Endothelial cell of umbilical vein (primary cell): ENCODE measurements around the gene ITPKB. TPM values are rescaled to one million over a fixed set of nuclear protein-coding genes. Genes with fewer than 3 reads are reported as not detected.

Experiments
- BruUV-seq: library from RNA; stranded (reverse); fragments of 400-500 nt; replicated peaks from 2 replicates; lab custom pipeline; 2021; lab: Mats Ljungman, UMichigan
- CTCF ChIA-PET: fragments of 300-600, 350-600 bp; sonication (Branson Sonifier 250); formaldehyde crosslinking; loops from one replicate; lab custom pipeline; 2021; ENCODE audit warnings: antibody characterized with exemption, inconsistent platforms; lab: Charles Lee
- POLR2A ChIA-PET: fragments of 300-600, 350-600 bp; sonication (Branson Sonifier 250); formaldehyde crosslinking; loops from one replicate; lab custom pipeline; 2021; ENCODE audit warnings: antibody characterized with exemption, inconsistent platforms; lab: Charles Lee
- DNase-seq: peaks from one replicate; pipeline ENCODE4 v3.0.0-alpha.2; 2011; ENCODE audit warnings: low read depth, low spot score
- FAIRE-seq: peaks from 2 replicates; lab custom pipeline; 2011; peaks lifted over from hg19 to GRCh38; lab: Jason Lieb, UNC
- H2AFZ ChIP-seq: 2 replicates; pipeline ENCODE4 v1.6.0; 2012; ENCODE audit warnings: low read depth, low read length, control low read depth, inconsistent platforms
- H3K27ac ChIP-seq: 2 replicates; pipeline ENCODE4 v1.5.1; 2011; ENCODE audit warnings: low read depth, mild to moderate bottlenecking, control low read depth, low read length, moderate library complexity; ENCODE audit not compliant: insufficient read depth
- H3K27me3 ChIP-seq, 2 experiments: 2 replicates each; pipeline versions ENCODE4 v1.6.0 to v1.6.1; 2011; ENCODE audit warnings: low read length in 2 of 2, mixed read lengths in 1 of 2; ENCODE audit not compliant: control insufficient read depth in 2 of 2, insufficient read depth in 2 of 2
- H3K36me3 ChIP-seq, 2 experiments: 2 replicates in 1 of 2; 3 replicates in 1 of 2; pipeline ENCODE4 v1.5.1; 2011; ENCODE audit warnings: low read length in 2 of 2, mild to moderate bottlenecking in 1 of 2, moderate library complexity in 1 of 2; ENCODE audit not compliant: control insufficient read depth in 2 of 2, insufficient read depth in 2 of 2; ENCODE audit errors: extremely low read depth in 1 of 2
- H3K4me1 ChIP-seq: 3 replicates; pipeline ENCODE4 v1.5.1; 2011; ENCODE audit warnings: mild to moderate bottlenecking, low read length; ENCODE audit not compliant: control insufficient read depth, insufficient read depth; ENCODE audit errors: extremely low read depth
- H3K4me2 ChIP-seq: 2 replicates; pipeline ENCODE4 v1.6.1; 2011; ENCODE audit warnings: low read length, control low read depth, mixed read lengths; ENCODE audit not compliant: insufficient read depth
- H3K4me3 ChIP-seq, 3 experiments: fragments of 200-600 bp in 1 of 3; sonication (generic), shearing (Covaris generic) in 1 of 3; replicated peaks in 1 of 3; 2 replicates each; pipeline ENCODE4 v1.5.1; 2011 to 2016; ENCODE audit warnings: control low read depth in 3 of 3, low read length in 3 of 3, mild to moderate bottlenecking in 2 of 3, inconsistent platforms in 1 of 3, low read depth in 1 of 3, moderate library complexity in 1 of 3; ENCODE audit not compliant: insufficient read depth in 1 of 3
- H3K79me2 ChIP-seq: 2 replicates; pipeline ENCODE4 v1.6.0; 2012; ENCODE audit warnings: low read length, inconsistent platforms; ENCODE audit not compliant: control insufficient read depth, insufficient read depth
- H3K9ac ChIP-seq: replicated peaks from 2 replicates; pipeline ENCODE3; 2011; ENCODE audit warnings: low read length, control low read depth; ENCODE audit not compliant: insufficient read depth; ENCODE audit errors: extremely low read depth
- H3K9me1 ChIP-seq: replicated peaks from 3 replicates; pipeline ENCODE4 v1.6.0; 2011; ENCODE audit warnings: mild to moderate bottlenecking, low read length; ENCODE audit not compliant: control insufficient read depth, insufficient read depth; ENCODE audit errors: extremely low read depth
- H3K9me3 ChIP-seq: replicated peaks from 2 replicates; pipeline ENCODE4 v1.5.1; 2012; ENCODE audit warnings: low read length, inconsistent platforms; ENCODE audit not compliant: control insufficient read depth, insufficient read depth
- H4K20me1 ChIP-seq: replicated peaks from 2 replicates; pipeline ENCODE3; 2011; ENCODE audit warnings: mild to moderate bottlenecking, low read length; ENCODE audit not compliant: control insufficient read depth, insufficient read depth; ENCODE audit errors: extremely low read depth
- EZH2 ChIP-seq: IDR thresholded peaks from 2 replicates; pipeline ENCODE4 v1.6.1; 2012; ENCODE audit warnings: borderline replicate concordance, low read depth, mild to moderate bottlenecking, moderate library complexity, low read length, inconsistent platforms; ENCODE audit not compliant: severe bottlenecking
- FOS ChIP-seq: IDR thresholded peaks from 2 replicates; pipeline ENCODE4 v1.6.1; 2011; ENCODE audit warnings: mild to moderate bottlenecking, low read length, moderate library complexity, borderline replicate concordance; ENCODE audit not compliant: insufficient read depth
- JUN ChIP-seq: IDR thresholded peaks from 2 replicates; pipeline ENCODE4 v1.6.1; 2011; ENCODE audit warnings: borderline replicate concordance, low read depth; ENCODE audit not compliant: insufficient read length, insufficient read depth
- MYC ChIP-seq: IDR thresholded peaks from one replicate; pipeline ENCODE4 v1.6.1; 2011; ENCODE audit warnings: mild to moderate bottlenecking, low read depth, low read length
- dilution Hi-C: fragments of 300-500 bp; cut with MboI; formaldehyde crosslinking; loops from one replicate; pipeline ENCODE4 v1.15.0; 2019; ENCODE audit warnings: low sequenced_read_pairs; ENCODE audit not compliant: extremely low pct_ligation_motif_present
- intact Hi-C: fragments of 100-400 bp; cut with micrococcal nuclease; formaldehyde crosslinking; loops from one replicate; pipeline ENCODE4 v1.10.0; 2022
- polyA plus RNA-seq, 4 experiments: library from polyadenylated mRNA; depleted of rRNA in 3 of 4; stranded (reverse) in 3 of 4; unstranded in 1 of 4; fragments of >200 nt; gene quantifications; 2 replicates each; pipeline versions ENCODE4 v1.2.1 to v1.2.3, GENCODE V29; 2011 to 2012; ENCODE audit warnings: missing spikeins in 1 of 4
- total RNA-seq: library from RNA; stranded (reverse); gene quantifications from 2 replicates; pipeline ENCODE4 v1.2.3, GENCODE V29; 2021
- TF ChIP-seq, protein P1 (sequence below), 2 donors: IDR thresholded peaks; 1 replicate in 1 of 2; 2 replicates in 1 of 2; pipeline ENCODE4 v1.5.1; 2011; ENCODE audit warnings: low read length in 2 of 2, mild to moderate bottlenecking in 2 of 2, moderate library complexity in 2 of 2, control low read depth in 1 of 2, inconsistent platforms in 1 of 2, low read depth in 1 of 2; ENCODE audit not compliant: insufficient read depth in 1 of 2; ENCODE audit errors: extremely low read depth in 1 of 2
- TF ChIP-seq, protein P2 (sequence below): IDR thresholded peaks from 2 replicates; pipeline ENCODE4 v1.6.1; 2011; ENCODE audit not compliant: insufficient read depth, insufficient read length

The ITPKB gene
- total and polyA plus RNA-seq, 2 donors (not counting 3 experiments of a cell fraction or from before 2014, with no cell fraction given) = 7.7 to 34.8 TPM

DNA sequence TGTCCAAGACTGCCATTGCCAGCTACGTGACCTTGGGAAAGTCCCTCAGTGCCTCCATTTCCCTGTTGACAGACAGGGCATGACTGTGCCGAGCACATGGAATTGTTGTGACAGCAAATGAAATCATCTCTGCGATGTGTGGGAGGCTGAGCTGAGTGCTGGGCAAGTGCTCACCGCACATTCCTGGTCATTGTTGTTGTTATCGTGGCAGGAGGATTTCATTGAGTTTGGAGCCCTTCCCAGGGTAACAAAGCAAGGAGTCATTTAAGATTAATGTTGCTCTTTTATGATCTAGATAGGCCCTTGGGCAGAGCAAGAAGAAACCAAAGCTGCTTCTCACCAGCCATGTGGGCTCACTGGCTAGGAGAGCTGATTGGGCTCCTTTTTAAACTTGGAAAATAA, 39.6 kb upstream of the ITPKB start:
- H3K9ac ChIP-seq = no peak overlapping the region
- POLR2A ChIA-PET = interaction anchor here (0.6 kb wide), 1 partner anchor 39 kb away, joined by 4 read pairs; no protein-coding TSS in a partner anchor
- CTCF ChIA-PET = interaction anchor here (0.9 to 2.4 kb wide), 8 partner anchors 10 to 152 kb away, joined by 3 to 10 read pairs (median 4); no protein-coding TSS in a partner anchor

More for the DNA sequence above, 39.6 kb upstream of the ITPKB start:
- Histone ChIP-seq H4K20me1 (no peaks in the 10 kb centered on the region), H3K9me1 (no peaks in the 10 kb centered on the region), H3K9me3 (no peaks in the 10 kb centered on the region), H3K27me3 (no peaks in the 10 kb centered on the region), H3K4me3 (no peak overlapping the region), H3K4me1 (peaks cover 8% of the 10 kb centered on the region), H2AFZ (no peak overlapping the region), H3K79me2 (no peaks in the 10 kb centered on the region), H3K36me3 (no peaks in the 10 kb centered on the region), H3K27ac (peak overlapping the region; percentile 0), H3K4me2 (no peak overlapping the region)
- dilution Hi-C loops (no loop called here), intact Hi-C loops (loop anchor here (1.0 to 2.0 kb wide), 2 partner anchors 36 to 40 kb away; partner anchors contain the start of gene ITPKB)
- BruUV-seq = no TSS peak
- DNase-seq (peak; percentile 96), FAIRE-seq (peak; percentile 91)
- TF ChIP-seq JUN (peak; percentile 36), FOS (peak; percentile 26), EZH2 (no peak), MYC (peak; percentile 9)
- TF ChIP-seq, protein P1, sequence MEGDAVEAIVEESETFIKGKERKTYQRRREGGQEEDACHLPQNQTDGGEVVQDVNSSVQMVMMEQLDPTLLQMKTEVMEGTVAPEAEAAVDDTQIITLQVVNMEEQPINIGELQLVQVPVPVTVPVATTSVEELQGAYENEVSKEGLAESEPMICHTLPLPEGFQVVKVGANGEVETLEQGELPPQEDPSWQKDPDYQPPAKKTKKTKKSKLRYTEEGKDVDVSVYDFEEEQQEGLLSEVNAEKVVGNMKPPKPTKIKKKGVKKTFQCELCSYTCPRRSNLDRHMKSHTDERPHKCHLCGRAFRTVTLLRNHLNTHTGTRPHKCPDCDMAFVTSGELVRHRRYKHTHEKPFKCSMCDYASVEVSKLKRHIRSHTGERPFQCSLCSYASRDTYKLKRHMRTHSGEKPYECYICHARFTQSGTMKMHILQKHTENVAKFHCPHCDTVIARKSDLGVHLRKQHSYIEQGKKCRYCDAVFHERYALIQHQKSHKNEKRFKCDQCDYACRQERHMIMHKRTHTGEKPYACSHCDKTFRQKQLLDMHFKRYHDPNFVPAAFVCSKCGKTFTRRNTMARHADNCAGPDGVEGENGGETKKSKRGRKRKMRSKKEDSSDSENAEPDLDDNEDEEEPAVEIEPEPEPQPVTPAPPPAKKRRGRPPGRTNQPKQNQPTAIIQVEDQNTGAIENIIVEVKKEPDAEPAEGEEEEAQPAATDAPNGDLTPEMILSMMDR (IDR thresholded peaks at IDR 0.05; ENCODE audit: extremely low read depth in 1 of 2, insufficient read depth in 1 of 2, low read depth in 1 of 2, low read length in 2 of 2) = no peak
- TF ChIP-seq, protein P2, sequence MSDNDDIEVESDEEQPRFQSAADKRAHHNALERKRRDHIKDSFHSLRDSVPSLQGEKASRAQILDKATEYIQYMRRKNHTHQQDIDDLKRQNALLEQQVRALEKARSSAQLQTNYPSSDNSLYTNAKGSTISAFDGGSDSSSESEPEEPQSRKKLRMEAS = peak; percentile 70
